Measurements from ENCODE around the gene TUBGCP2.

The TUBGCP2 gene

DNA sequence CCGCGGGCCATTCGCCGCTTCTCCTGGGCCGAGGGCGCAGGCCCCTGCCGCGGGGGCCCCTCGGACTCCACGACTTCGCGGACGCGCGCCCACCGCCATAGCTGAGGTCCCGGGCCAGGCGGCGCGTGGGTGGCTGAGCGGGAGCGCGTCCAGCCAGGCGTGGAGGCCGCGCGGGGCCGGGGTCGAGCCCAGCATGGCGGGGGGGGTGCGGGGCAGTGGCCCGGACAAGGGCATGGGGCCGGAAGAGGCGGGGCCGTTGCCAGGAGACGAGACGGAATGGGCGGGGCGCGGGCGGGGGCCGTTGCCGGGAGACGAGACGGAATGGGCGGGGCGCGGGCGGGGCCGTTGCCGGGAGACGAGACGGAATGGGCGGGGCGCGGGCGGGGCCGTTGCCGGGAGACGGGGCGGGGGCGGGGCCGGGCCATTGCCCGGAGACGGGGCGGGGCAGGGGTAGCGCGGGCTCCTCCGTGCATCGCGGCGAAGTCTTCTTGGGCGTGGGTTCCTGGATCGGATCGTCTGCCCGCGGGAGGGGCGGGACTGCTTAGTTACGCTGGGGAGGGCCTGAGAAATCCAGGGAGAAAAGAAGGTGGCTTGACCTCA lies 46.8 kb downstream of the TUBGCP2 start:
- peak; percentile 91 for DNase-seq

DNA sequence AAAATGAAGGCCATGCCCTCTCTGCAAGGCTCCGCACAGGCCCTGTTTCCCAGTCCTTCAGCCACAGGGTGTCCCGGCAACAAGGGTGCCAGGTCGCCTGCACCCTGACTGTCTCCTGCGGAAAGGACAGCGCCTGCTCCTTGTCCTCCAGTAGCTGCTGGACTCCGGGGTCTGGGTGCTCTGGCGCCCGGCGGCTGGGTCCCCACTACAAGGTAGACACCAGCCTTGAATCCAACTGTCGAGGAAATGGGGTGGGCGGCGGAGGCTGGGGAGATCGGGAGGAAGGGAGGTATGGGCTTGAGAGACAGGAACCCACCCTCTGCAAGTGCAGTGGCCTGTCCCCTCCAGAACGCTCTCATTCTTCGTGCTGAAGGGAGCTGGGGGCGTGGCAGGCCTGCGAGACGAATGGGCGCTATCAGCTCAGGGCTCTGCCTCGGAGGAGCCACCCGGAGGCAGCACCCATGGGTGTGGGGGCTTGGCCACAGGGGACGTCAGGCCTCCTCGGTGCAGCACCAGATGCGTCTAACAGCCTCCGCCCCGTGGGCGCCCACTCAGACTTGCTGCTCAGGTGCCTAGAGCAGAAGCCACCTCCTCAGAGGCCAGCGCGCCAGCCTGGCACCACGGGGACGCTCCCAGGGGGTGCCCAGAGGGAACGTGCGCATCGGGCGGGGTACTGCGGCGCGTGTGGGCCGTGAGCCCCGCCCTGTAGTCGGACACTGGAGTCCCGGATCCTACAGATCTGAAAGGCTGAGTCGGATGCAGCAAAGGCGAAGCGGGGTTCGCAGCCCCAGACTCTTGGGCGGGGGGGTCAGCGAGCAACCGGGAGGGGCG lies 47.6 kb downstream of the TUBGCP2 start:
- DNase-seq, result peak; percentile 67

DNA sequence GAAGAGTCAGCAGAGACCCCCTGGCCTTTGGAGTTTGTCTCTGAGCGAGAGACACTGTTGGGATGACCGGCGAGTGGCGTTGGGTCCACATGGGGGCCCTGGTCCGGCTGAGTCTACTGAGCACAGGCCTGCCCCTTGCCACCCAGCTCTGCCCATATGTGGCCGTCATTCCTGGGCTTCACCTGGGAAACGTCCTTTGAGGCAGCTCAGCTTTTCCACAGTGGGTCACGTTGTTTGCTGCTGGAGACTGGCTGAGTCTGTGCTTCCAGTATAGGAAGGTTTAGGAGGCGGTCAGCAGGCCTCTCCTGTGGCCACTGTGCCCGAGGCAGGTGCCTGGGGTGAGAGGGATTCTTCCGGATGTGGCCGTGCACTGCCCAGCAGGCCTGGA lies 49.1 kb downstream of the TUBGCP2 start:
- no peak for DNase-seq

DNA sequence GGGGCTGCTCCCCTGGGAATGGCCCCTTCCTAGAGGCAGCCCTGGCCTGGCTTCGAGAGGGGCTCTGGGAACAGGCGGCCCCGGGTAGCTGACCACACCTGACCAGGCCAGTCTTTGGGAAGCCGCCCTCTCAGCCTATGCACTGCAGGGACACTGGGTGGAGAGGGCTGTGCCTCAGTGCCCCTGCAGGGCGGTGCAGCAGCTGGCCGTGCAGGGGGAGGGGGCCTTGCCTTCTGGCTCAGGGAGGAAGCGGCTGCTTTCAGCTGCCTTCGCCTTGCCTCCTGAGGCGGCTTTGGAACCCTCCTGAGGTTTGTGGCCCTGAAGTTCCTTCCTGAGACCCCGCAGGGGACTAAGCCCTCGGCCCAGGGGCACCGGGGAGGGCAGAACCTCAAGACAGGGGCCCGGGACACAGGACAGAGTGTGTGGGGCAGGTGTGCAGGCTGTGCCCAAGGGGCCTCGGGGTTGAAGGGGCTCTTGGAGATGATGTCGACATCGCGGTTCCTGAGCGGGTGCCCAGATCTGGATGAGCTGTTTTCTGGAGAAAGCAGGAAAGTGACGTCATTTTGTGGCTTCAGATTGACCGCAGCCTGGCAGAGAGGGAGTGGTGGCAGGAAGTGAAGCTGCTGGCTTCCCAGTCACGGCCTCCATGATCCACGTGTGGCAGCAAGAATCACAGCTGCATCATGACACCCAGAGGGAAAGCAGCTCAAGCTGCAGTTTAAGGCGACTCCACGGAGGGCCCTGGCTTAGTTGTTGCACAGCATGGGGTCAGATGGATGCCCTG lies 49.7 kb downstream of the TUBGCP2 start:
- DNase-seq, result no peak

DNA sequence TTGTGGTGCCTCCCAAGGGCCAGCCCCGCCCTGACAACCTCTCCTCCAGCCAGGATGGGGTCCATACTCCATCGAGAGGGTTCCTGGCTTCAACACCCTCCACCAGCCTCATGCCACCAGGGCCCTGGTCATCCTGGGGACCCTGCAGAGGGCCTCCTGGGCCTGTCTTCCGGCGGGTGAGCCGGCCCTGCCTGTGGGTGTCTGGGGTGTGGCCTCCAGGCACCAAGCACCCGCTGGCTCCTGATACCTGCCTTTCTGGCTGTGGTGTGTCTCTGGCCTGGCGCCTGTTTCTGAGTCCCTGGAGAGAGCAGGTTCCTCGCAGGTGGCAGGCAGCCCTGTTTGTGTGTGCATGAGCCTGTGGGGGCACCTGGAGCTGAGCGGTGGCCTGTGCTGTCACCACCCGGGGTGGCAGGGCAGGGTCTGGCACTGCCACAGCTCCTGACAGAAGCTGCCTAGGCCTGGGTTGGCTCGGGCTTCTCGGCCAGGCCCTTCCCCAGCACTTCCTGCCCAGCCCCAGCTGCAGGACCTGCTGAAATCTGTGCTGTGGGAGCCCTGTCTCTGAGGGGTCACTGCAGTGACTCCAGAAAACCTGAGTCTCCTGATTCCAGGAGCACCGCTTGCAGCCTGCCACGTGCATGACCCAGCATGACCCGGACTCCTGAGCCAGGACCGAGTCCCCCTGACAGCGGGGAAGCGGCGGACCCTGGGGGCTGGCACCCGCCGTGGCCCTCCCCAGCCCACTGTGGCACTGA lies 50.4 kb downstream of the TUBGCP2 start:
- DNase-seq, result no peak

DNA sequence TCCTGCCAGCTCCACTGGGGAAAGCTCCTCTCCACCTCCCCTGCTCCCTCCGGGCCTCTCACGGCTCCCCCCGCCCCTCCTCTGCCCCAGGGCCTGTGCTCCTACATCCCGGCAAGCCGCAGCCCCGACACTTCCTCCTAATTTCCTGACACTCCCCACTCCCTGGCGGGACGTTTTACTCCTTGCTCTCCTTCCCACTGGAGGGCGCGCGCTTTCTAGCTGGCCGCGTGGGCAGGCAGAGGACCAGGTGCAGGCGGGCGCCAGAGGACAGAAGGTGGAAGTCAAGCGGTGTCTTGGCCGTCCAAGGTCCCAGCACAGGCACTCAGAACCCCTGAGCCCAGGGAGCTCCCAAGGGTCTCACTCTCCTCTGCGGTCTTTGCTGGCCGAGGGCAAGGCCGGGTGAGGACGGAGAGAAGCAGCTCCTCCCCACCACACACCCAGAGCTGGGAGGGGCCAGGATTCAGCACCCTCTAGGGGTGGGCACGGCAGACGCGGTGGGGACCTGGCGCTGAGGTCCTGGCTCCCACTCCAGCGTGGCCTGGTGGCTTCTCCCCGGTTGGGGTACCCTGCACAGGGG lies 51.1 kb downstream of the TUBGCP2 start:
- DNase-seq, result peak; percentile 59

DNA sequence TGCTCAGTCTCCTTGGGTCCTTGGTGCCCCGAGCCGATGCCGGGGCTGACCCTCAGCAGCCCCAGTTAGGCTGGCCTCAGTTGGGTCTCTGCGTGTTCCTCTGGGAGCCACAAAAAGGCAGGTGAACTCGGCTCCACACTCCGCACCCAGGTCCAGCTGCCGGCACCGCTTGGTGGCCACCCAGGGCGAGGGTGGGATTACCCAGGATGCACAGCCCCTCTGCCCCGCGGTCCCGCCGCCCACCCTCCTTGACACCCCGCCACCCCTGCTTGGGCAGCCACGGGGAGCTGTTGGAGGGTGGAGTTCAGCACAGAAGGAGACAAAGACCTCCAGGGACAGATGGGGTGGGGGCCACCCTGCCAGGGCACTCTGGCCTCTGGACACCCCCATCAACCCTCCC lies 53.3 kb downstream of the TUBGCP2 start:
- DNase-seq, result no peak

DNA sequence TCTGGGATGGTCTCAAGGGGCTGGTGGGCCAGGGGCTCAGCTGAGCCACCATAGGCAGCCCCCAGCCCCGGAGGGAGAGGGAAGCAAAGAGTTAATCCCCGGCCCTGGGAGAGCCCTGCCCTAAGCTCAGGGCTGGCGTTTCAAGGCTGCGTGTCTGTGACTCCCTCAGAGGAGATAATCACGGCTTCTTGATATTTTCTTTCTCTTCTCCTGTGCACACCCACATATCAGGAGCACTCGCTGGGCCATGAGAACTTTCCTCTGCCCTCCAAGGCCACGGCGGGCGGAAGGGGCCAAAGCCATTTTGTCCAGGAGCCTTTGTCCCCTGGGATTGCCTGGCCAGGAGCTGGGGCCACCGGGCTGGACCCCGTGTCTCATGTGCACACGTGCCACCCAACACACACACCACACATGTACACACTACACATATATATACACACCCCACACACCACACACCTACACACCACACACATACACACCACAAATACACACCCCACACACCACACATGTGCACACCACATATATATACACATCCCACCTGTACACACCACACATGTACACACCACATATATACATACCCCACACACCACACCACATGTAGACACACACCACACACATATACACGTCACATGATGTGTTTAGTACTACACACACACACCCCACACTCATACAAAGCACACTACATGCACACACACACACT lies 54.1 kb downstream of the TUBGCP2 start:
- no peak for DNase-seq

DNA sequence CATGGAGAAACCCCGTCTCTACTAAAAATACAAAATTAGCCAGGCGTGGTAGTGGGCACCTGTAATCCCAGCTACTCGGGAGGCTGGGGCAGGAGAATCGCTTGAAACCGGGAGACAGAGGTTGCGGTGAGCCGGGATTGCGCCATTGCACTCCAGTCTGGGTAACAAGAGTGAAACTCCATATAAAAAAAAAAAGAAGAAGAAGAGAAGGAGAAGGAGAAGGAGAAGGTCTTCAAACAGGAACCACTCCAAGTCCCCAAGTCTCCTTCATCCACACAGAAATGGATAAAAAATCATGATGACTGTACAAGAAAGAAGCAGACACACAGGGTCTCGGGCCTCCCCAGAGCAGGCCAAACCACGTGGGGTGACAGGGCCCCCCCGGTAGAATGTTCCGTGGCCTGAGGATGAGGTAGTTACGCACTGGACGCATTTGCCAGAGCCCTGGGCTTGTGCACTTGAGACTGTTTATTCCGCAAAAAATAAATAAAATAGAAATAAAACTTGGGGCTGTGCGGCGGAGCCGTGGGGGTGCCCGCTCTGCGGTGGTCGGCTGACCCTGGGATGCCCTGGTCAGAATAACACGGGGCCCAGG lies 55.2 kb downstream of the TUBGCP2 start:
- DNase-seq, result no peak

DNA sequence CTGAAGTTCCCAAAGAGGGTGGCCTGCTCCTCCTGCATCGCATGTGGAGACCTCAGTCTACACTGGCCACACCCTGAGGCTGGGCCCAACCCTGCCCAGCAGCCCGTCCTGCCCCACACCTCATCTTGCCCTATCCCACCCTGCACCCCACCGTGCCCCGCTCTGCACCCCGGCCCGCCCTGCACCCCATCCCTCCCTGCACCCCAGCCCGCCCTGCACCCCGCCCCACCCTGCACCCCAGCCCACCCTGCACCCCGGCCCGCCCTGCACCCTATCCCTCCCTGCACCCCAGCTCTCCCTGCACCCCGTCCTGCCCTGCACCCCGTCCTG lies 56.5 kb downstream of the TUBGCP2 start:
- no peak for DNase-seq

DNA sequence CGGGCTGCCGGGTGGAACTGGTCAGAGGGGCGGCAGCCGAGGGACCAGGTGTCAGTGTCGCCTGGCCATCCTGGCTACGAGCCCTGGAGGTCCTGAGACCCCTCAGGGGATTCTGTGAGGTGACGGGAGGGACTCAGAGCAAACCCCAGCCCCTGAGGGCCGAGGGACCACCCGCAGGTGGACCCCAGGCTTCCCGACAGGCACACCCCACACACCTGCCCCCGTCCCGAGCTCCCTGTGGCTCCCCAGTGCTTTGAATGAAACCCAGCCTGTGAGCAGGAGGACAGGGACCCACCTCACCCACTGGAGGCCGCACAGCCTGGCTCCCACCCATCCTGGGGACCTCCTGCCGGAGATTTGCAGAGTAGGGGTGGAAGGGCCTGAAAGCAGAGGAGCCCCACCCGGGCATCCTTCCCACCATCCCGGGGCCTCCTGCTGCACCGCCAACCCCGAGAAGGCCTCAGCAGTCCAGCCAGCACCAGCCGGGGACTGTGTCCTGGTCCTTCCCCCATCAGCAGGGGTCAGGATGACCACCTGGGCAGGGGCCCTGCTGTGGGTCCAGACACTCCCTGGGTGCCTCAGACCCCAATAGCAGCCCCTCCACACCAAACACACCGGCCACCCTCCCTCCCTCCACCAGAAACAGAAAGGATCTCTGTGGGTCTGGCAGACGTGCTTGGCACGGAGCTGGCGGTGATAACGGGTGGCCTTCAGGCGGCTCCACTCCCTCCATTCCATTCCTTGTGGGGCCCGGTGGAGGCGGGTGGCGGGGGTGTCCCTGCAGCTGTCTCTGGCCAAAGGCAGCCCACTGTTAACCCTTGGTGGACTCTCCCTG lies 57.1 kb downstream of the TUBGCP2 start:
- no peak for DNase-seq

DNA sequence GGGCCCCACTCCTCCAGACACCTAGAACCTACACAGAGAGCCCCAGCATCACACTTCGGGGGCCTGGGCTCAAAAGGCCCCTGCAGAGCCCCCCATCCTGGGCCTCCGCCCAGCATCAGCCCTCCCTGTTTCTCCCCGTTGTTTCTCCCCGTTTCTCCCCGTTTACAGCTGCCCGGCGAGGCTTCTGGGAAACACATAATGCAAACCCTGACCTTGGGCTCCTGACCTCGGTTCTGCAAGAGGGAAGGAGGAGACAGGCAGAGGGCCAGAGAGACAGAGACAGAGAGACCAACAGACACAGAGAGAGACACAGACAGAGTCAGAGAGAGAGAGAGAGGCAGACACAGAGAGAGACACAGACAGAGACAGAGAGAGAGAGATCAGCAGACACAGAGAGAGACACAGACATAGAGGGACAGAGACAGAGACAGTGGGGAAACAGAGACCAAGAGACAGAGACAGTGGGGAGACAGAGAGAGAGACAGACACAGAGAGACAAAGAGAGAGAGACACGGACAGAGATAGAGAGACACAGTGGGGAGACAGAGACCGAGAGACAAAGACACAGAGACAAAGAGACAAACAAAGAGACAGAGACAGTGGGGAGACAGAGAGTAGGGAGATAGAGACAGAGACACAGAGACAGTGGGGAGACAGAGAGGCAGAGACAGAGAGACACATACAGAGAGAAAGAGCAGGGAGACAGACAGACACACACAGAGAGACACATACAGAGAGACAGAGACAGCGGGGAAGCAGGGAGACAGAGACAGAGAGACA lies 58.5 kb downstream of the TUBGCP2 start:
- DNase-seq, result no peak

DNA sequence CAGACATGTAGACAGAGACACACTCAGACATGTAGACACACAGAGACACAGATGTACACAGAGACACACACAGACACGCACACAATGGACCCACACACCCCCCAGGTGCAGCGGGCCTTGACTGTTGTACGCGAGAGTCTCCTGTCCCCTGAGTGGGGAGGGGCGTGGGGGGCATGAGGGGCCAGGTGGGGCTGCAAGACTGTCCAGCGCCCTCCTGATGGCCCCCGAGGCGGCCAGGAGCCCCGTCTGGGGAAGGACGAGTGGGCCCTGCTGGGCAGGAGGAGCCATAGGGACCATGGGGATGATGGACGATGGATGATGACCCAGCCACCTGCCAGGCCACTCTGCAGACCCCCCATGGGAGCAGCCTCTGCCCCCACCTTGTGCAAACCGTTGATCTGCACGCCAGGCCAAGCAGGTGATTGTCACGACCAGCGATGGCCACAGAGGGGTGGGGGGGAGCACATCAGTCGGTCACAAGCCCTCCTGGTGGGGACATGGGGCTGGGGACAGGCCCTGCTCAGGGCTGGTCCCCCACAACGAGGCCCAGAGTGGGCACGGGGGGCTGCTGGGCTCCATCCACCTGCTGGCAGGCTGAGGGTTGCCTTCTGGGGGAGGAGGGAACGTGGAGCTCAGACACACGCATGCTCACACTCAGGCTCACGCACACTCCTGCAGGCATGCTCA lies 59.4 kb downstream of the TUBGCP2 start:
- DNase-seq, result no peak

DNA sequence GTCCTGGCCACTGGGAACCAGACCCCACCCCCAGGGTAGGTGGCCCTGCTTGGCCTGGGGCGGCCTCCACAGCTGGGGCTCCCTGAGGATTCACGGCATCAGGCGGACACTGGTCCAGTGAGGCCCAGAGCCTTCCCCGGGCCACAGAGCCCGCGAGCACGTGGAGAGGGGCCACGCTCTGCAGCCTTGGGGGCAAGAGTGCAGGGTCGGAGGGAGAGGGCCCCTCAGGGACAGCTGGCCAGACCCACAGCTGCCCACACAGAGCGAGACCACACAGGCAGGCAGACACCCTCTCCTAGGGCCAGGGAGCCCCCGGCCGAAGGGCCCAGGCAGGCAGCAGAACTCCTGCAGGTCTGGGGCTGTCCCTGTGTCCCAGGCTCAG lies 60.3 kb downstream of the TUBGCP2 start:
- no peak for DNase-seq

DNA sequence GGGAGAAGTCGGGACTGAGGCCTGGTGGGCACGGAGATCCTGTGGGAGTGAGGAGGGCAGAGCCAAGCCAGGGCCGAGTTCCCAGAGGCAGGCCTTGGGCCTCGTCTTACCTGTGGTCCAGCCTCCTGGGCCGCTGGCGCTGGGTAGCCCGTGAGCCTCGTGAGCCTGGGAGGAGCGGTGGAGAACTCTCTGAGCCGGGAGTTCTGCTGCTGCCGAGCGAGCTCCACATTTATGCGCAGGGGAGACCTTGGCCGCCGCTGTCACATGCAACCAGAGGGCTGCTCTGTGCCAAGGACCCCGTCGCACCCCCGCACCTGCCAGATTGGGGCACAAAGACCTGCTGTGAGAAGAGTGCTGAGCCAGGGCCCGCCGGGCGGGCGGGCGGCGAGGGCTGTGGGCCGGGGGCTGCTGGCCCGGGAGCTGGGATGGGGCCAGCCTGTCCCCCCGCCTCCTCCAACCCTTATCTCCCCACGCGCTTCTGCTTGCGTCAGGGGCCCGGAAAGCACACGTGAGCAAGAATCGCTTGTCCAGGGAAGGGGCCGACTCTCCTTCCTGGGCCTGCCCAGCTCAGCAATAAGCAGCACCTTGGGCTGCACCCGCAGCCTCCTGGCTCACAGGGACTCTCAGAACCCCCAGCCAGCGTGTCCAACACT lies 60.9 kb downstream of the TUBGCP2 start:
- DNase-seq, result no peak

DNA sequence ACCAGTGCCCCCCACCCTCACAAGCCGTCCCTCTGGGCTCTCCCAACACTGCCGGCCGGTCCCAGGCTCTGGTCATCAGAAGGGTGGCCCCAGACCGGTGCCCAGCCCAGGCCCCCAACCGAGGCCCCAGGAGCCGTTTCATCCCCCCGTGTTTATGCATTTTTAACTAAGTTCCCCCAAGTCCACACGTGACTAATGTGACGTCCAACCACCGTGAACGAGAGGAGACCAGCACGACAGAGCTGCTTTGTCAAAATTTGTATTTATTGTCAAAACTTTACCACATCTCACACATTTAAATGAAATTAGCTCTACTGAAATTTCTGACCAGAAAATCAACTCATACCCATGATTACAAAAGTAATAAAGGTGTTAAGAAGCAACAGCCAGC lies 62.4 kb downstream of the TUBGCP2 start:
- DNase-seq, result no peak

DNA sequence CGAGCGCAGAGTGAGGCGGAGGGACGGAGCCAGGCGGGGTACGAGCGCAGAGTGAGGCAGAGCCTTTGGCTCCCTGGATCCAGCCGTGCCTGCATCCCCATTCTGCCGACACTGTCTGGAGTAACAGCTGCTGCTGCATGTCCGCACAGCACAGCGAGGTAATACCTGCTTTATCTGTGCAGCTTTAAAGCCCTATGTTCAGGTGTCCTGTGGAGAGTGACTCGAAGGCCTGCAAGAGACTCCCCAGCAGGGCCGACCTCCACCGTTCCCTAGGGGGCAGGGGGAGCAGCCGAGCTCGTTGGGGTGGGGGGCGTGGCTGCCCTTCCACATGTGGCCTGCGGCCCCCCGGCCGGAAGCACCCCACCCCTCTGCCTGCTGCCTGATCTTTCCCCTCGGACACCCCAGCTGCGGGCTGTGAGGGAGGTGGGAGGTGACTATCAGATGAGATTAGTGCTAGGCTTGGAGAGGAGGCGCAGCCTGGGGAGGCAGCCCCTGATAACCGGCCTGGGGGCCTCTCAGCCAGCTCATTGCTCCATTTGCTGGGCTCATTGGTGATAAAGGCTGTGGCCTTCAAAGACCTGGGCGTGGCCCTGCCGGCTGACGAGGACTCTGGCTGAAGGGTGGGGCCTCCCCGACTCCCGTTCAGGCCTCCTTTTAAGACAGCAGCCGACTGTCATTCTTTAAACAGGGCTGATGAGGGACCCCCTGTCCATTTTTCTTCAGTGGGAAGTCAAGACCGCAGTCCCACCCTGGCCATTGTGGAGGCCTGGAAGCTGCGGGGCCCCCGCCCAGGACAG lies 63.0 kb downstream of the TUBGCP2 start:
- DNase-seq, result no peak

DNA sequence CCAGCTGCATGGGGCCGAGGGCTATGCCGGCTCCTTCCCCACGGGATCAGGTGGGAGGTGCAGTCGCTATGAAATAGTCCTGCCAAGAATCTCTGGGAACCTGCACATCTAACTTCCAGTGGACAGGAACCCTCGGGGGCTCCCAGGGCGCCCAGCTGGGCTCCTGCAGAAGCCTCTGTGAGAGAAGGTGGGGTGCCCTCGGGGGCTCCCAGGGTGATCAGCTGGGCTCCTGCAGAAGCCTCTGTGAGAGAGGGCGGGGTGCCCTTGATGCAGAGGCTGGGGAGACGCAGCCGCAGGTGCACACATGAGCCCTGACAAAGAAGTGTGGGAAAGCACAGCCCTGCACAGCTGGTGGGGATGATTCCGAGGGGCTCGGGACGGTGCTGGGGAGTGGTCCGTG lies 65.1 kb downstream of the TUBGCP2 start:
- DNase-seq, result no peak
